ENCODE measurements around the gene ITIH3.
"Not testable (repeated sequence)": the region's sequence is repeated elsewhere in the genome, so short reads cannot be mapped to it uniquely, and the experiment has no call there.

DNA sequence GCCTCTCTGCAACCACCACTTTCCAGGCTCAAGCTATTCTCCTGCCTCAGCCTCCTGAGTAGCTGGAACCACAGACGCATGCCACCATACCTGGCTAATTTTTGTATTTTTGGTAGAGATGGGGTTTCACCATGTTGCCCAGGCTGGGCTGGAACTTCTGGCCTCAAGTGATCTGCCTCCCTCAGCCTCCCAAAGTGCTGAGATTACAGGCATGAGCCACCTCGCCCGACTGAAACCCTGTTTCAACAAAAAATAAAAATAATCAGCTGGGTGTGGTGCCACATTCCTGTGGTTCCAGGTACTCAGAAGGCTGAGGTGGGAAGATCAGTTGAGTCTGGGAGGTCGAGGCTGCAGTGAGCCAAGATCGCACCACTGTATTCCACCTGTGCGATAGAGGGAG, 18.1 kb upstream of the ITIH3 start:
- not testable (repeated sequence) for TF ChIP-seq CTCF (IDR thresholded peaks at IDR 0.05; ENCODE audit: insufficient read depth, low read depth, low read length); EZH2 (IDR thresholded peaks at IDR 0.05; ENCODE audit: insufficient read depth, low read length)
